Measurements from ENCODE around the gene CTDSP2.

Gene CTDSP2

DNA sequence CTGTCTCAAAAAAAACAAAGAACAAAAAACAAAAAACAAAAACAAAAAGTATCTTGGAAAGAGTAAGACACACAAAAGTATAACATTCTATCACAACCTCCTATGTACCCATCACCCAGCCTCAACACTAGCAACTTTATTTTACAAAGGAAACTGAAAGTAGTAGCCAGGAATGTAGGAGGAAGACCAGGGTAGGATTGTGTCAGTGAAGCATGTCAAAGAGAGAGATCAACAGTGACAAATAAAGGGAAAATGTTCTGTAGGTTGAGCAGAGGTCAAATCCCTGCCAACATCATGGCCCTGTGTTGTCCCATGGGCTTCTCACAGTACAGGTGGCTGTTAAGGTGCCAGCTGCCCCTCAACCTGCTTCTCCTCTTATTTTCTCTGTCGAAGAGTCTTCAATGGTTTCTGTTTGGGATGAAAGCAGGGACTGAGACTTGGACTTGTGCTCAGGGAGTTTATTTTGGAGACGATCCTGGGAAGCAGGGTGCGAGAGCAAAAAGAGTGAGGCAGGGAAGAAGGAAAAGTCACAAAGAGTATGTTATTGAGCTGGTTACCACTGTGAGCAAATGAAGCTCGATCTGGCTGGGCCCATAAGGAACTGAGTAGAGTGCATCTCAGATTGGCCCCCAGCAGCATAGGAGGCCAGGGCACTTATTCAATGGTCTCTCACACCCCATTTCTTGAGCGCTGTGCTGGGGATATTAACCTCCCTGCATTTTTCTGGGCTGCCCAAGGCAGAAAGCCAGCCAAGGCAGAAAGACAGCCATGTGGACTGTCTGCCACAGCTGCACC is 29.4 kb upstream of the CTDSP2 start:
- no peak overlapping the region for H3K4me3 ChIP-seq (ENCODE audit: low read depth, low read length)
- TF ChIP-seq, protein P1, sequence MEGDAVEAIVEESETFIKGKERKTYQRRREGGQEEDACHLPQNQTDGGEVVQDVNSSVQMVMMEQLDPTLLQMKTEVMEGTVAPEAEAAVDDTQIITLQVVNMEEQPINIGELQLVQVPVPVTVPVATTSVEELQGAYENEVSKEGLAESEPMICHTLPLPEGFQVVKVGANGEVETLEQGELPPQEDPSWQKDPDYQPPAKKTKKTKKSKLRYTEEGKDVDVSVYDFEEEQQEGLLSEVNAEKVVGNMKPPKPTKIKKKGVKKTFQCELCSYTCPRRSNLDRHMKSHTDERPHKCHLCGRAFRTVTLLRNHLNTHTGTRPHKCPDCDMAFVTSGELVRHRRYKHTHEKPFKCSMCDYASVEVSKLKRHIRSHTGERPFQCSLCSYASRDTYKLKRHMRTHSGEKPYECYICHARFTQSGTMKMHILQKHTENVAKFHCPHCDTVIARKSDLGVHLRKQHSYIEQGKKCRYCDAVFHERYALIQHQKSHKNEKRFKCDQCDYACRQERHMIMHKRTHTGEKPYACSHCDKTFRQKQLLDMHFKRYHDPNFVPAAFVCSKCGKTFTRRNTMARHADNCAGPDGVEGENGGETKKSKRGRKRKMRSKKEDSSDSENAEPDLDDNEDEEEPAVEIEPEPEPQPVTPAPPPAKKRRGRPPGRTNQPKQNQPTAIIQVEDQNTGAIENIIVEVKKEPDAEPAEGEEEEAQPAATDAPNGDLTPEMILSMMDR (IDR thresholded peaks at IDR 0.05; ENCODE audit: borderline replicate concordance, insufficient read depth, low read depth, low read length) = no peak

DNA sequence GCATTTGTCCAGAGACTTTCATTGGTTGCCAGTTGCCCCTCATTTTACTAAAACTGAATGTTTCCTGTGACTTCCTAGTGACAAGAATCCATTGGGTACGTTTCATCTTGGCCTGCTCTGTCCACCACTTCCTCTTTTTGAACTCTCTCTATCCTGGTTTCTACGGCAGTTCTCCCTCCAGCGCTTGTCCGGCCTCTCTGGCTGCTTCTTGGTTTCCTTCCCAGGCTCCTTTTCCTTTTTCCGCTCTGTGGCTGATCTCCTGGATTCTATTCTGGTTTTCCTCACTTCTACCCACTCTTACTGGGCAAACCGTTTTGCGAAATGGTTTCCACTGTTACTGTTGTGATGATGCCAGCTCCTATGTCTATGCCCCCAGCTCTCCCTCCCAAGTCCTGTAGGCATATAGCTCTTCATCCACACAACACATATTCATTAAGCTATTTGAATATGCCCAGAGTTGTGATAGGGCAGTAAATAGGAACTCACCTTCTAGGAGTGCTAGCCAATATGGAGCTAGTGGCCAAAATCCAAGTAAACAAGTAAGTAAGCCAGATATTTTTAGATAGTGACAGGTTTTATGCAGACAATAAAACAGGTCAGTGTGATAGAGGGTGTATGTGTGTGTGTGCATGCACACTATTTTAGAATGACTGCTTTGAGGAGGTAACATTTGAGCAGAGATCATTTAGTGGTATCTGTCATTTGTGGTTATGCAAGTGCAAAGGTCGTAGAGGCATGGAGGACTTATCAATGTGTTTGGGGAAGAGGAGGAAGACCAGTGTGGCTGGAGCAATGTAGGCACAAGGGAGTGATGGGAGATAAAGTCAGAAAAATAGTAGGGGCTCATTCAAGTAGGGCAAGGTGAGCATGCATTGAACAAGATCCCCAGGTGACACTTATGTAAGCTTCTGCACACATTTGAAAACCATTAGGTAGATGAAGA is 27.9 kb upstream of the CTDSP2 start:
- no peak overlapping the region for H3K4me3 ChIP-seq (ENCODE audit: low read depth, low read length)
- TF ChIP-seq, protein P1 (IDR thresholded peaks at IDR 0.05; ENCODE audit: borderline replicate concordance, insufficient read depth, low read depth, low read length) = no peak

DNA sequence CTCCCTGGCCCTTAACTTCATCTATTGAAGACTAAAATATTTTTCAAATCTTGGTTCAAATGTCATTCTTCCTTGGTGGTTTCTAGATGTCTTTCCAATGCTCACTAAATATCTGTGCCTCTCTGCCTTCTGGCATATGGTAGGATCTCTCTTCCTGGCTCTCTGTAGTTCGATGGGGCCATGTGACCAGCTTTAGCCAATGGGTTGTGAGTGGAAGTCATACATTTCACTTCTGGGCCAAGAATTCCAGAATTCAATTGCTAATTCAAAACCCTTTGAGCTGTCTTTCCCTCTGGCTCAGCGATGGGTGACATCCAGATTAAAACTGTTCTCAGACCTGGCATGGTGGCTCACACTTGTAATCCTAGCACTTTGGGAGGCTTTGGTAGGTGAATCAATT is 25.8 kb upstream of the CTDSP2 start:
- TF ChIP-seq, protein P1 (IDR thresholded peaks at IDR 0.05; ENCODE audit: borderline replicate concordance, insufficient read depth, low read depth, low read length) = no peak
- no peak overlapping the region for H3K4me3 ChIP-seq (ENCODE audit: low read depth, low read length)

DNA sequence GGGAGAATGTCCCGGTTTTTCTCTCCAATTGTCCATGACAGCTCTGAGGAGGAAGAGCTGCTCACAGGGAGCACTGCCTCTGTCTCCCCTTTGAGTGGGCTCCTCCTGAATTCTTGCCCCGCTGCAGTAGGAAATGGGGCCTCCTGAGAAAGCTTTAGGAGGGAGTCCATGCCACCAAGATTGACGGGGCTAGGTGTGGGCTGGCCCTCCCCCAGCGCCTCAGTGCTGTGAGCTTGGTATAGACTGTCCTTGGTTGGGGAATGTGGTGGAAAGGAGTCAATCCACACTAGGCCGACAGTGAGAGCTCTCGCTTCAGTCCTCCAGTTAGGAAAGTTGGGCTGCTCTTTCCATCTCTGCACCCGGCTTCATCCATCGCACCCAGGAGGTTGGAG is 23.4 kb upstream of the CTDSP2 start:
- TF ChIP-seq, protein P1 (IDR thresholded peaks at IDR 0.05; ENCODE audit: borderline replicate concordance, insufficient read depth, low read depth, low read length) = no peak
- no peak overlapping the region for H3K4me3 ChIP-seq (ENCODE audit: low read depth, low read length)

DNA sequence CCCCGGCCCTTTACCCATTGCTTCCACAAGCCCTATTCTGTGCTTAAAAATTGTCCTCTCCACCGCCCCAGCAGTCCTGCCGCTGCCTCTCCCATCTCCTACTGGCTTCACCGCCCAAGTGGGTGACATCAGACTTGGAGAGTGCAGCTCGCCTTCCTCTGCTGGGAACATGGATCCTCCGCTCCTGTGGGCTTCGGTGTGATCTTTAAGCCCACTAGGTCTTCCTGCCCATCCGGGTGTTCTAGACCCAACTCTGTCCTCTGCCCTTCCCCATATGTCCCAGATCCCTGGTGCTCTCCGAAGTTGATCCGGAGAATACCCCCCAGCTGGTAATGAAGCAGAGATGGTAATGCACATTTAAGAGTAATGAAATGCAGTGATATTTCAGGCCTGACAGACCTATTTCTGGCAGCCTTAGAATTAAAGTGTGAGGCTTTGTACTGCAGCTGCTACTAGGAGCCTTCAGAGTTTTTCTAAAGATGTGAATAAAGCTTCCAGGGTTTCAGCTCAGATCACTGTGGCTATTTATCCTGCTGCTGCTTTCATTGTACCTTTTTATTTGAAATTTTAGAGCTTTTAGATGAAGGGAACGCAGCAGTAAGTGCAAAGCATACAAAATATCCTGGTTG is 22.9 kb upstream of the CTDSP2 start:
- no peak overlapping the region for H3K4me3 ChIP-seq (ENCODE audit: low read depth, low read length)
- TF ChIP-seq, protein P1 (IDR thresholded peaks at IDR 0.05; ENCODE audit: borderline replicate concordance, insufficient read depth, low read depth, low read length) = no peak

DNA sequence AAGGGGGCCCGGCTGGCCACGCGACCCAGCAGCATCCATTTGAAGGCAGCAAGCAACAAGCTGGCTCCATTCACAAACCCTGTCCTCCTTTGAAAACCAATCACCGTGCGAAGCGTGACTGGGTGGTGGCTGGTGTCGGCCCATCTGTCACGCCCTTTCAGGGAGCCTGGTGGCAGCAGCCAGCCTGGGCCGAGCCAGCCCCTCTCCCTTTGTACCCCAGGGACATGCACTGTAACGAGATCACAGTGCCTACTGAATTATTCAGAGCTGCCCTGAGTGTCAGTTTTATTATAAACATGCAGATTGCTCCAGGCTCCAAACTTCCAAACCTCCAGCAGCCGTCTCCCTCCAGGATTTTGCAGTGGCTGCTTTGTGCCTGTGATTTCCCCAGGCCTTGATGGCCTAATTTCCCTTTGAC is 22.3 kb upstream of the CTDSP2 start:
- H3K4me3 ChIP-seq (ENCODE audit: low read depth, low read length) = no peak overlapping the region
- TF ChIP-seq, protein P1 (IDR thresholded peaks at IDR 0.05; ENCODE audit: borderline replicate concordance, insufficient read depth, low read depth, low read length) = no peak

All from GM12875 (cell line).